Tibial nerve (tissue), 3 donors: Measurements from ENCODE around the gene PARP8.

ENCODE experiments used
- CTCF ChIP-seq, 5 experiments: fragments of 200-600 bp in 3 of 5; fragments of 450-650 bp in 2 of 5; sonication (generic) in 3 of 5; IDR thresholded peaks; one replicate each; pipeline ENCODE4 v1.5.1; 2016 to 2019; ENCODE audit warnings: antibody characterized with exemption in 5 of 5, mild to moderate bottlenecking in 3 of 5, moderate library complexity in 2 of 5
- POLR2A ChIP-seq, 2 donors: fragments of 450-650 bp; IDR thresholded peaks; one replicate each; pipeline ENCODE4 v1.6.1; 2017; ENCODE audit warnings: antibody characterized with exemption in 2 of 2, mild to moderate bottlenecking in 2 of 2, moderate library complexity in 2 of 2

- no peak for TF ChIP-seq POLR2A (IDR thresholded peaks at IDR 0.05)
- no peak for TF ChIP-seq CTCF (IDR thresholded peaks at IDR 0.05)
Observed at GRCh38 chr5:50711280-50711679, 44.8 kb downstream of the PARP8 start.
